Right lobe of liver (tissue), 4 donors: ENCODE results near the gene KIF19.

ENCODE experiments used
- CTCF ChIP-seq, 4 donors: fragments of 200-600 bp in 3 of 4; fragments of 450-650 bp in 1 of 4; IDR thresholded peaks; one replicate each; pipeline versions ENCODE4 v1.5.1 to v1.8.0; 2016 to 2022; ENCODE audit warnings: antibody characterized with exemption in 4 of 4, mild to moderate bottlenecking in 2 of 4
- POLR2A ChIP-seq: fragments of 450-650 bp; IDR thresholded peaks from one replicate; pipeline ENCODE4 v1.6.1; 2017; ENCODE audit warnings: antibody characterized with exemption, mild to moderate bottlenecking
- donor health status: DM: no; HTN: no; CAD: no.
- donor health status: DM: no; HTN: no; CAD: no.
- donor health status: DM: no; HTN: yes; CAD: no.

GRCh38 chr17:74339537-74340195, 13.6 kb downstream of the KIF19 start:
- TF ChIP-seq CTCF (IDR thresholded peaks at IDR 0.05) (no peak), POLR2A (no peak)
